BLaER1 treated with 17β-estradiol and CSF1 and Interleukin-3, amounts not matched to agents 10 nM and 100 nM (cell line): ENCODE measurements around the gene TXNRD2.

Experiments used
- H3K27ac ChIP-seq, 11 experiments: shearing (Covaris generic); formaldehyde crosslinking; 2 replicates each; pipeline ENCODE4 v1.8.1; 2022
- H3K27me3 ChIP-seq, 11 experiments: shearing (Covaris generic); formaldehyde crosslinking; 2 replicates each; pipeline ENCODE4 v1.8.1; 2022
- H3K36me3 ChIP-seq, 11 experiments: shearing (Covaris generic); formaldehyde crosslinking; 2 replicates each; pipeline ENCODE4 v1.8.1; 2022
- H3K4me1 ChIP-seq, 10 experiments: shearing (Covaris generic); formaldehyde crosslinking; 2 replicates each; pipeline ENCODE4 v1.8.1; 2022
- H3K4me2 ChIP-seq, 11 experiments: shearing (Covaris generic); formaldehyde crosslinking; 2 replicates each; pipeline ENCODE4 v1.8.1; 2022
- H3K4me3 ChIP-seq, 10 experiments: shearing (Covaris generic); formaldehyde crosslinking; 2 replicates each; pipeline ENCODE4 v1.8.1; 2022
- H3K9ac ChIP-seq, 11 experiments: shearing (Covaris generic); formaldehyde crosslinking; 2 replicates each; pipeline ENCODE4 v1.8.1; 2022
- H3K9me3 ChIP-seq, 11 experiments: shearing (Covaris generic); formaldehyde crosslinking; replicated peaks in 1 of 11; 2 replicates each; pipeline ENCODE4 v1.8.1; 2022
- H4K20me1 ChIP-seq, 11 experiments: shearing (Covaris generic); formaldehyde crosslinking; 2 replicates each; pipeline ENCODE4 v1.8.1; 2022
- Cebpa-rat ChIP-seq, 11 experiments: shearing (Covaris generic); IDR thresholded peaks; 2 replicates each; pipeline ENCODE4 v1.8.1; 2022

The TXNRD2 gene

DNA sequence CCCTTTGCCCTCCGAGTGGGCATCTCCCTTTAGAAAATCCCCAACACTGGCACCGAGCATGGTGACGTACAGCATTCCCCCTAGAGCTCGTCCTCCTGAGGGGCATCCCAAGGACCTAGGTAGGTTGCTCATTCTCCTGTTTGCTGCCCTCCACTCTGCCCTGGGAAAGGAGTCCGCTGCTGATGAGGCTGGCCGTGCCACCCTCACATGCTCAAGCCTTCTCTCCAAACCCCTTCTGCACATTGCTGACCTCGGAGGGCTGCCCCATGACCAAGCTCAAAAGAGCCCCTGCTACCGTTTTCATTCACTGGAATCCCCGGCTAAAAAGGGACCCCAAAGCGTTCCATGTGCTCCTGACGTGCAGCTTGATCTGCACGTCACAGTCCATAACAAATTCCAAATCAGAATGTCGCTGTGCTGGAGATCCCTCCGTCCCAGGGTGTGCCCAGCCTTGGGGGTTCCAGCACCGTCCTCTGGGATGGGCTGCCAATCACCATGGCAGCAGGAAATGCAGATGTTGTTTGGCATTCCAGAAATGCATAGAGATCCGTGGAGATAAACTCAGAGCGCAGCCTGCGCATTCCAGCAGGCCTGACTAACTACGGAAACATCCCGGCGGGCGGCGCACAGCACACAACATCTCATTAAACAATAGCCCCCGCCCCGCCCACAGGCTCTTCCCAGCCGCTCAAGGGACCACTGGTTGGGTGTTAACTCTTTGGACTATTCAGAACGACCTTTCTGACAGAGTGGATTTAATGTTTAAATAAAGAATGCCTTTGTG, 60.6 kb downstream of the TXNRD2 start:
- Histone ChIP-seq H3K27ac (no peak overlapping the region), H3K36me3 (peaks cover 0 to 16% (median 0%) of the 10 kb centered on the region in 11 experiments; a peak in 5 of 22 replicates), H3K4me1 (peaks cover 37 to 68% (median 55%) of the 10 kb centered on the region in 10 experiments), H3K4me2 (peak overlapping the region in 7 of 11 experiments; percentile 25 to 64 (median 54); a peak in 7 of 22 replicates), H3K9ac (no peak overlapping the region), H4K20me1 (peaks cover 0 to 12% (median 0%) of the 10 kb centered on the region in 11 experiments; a peak in 1 of 22 replicates), H3K27me3 (no peaks in the 10 kb centered on the region), H3K9me3 (no peaks in the 10 kb centered on the region), H3K4me3 (no peak overlapping the region)
- no peak for TF ChIP-seq Cebpa-rat (IDR thresholded peaks at IDR 0.05)

DNA sequence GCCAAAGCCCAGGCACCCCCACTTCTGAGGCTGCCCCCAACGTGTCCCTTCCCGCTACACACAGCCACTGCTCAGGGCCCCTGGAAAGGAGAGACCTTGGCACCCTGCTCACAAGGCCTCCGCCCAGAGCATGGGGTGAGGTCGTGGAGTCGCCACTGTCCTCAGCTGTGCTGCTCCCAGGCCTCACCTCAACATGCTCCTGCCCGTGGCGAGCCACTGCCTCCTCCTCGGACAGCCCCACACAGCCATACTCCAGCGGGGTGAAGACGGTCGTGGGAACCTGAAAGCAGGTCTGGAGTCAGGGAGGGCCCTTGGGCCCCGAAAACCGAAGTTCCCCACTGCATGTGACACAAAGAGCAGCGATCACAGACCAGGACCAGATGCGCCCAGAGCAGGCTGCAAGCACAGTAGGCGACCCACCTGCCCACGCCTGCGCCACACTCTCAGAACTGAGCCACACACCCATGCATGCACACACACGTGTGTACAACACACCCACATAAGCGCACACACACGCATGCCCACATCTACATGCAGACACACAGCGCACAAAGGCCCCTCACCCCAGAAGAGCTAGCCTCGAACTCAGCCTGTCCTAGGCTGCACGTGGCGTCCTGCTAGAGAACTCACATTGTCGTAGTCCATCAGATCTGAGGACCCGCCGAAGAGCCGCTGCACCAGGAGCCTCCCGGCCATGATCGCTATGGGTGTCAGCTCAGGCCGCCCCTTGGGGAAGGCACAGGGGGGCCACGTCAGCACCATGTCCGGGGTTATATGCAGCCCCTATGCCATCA, 61.4 kb downstream of the TXNRD2 start:
- peak overlapping the region in 1 of 11 experiments; percentile 12; a peak in 2 of 22 replicates for H3K27ac ChIP-seq
- H3K36me3 ChIP-seq, result peaks cover 0 to 16% (median 0%) of the 10 kb centered on the region in 11 experiments; a peak in 5 of 22 replicates
- no peak for TF ChIP-seq Cebpa-rat (IDR thresholded peaks at IDR 0.05)
- peaks cover 31 to 68% (median 55%) of the 10 kb centered on the region in 10 experiments for H3K4me1 ChIP-seq
- H3K27me3 ChIP-seq, result no peaks in the 10 kb centered on the region
- peaks cover 0 to 17% (median 0%) of the 10 kb centered on the region in 11 experiments; a peak in 1 of 22 replicates for H4K20me1 ChIP-seq
- H3K4me2 ChIP-seq, result no peak overlapping the region
- H3K9me3 ChIP-seq, result no peaks in the 10 kb centered on the region
- H3K9ac ChIP-seq, result peak overlapping the region in 1 of 11 experiments; percentile 22; a peak in 1 of 22 replicates
- H3K4me3 ChIP-seq, result no peak overlapping the region

DNA sequence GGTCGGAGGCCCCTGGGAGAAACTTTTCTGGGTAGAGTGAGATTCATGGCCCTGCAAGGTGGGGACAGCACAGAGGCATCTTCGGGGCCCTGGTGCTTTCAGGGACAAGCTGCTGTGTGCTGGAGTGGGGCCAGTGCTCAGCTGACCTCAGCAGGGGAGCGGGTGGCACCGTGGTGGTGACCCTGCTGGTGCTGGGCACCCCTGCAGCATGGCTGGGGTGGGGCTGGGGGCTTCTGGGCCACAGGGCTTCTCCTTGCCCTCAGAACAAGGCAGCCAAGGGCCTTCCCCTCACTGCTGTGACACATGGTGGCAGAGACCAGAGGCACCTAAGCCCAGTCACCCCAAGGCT, 62.0 kb downstream of the TXNRD2 start:
- Histone ChIP-seq H3K36me3 (peaks cover 0 to 16% (median 0%) of the 10 kb centered on the region in 11 experiments; a peak in 5 of 22 replicates), H3K9me3 (no peaks in the 10 kb centered on the region), H3K4me2 (no peak overlapping the region), H3K4me3 (no peak overlapping the region), H4K20me1 (peaks cover 0 to 22% (median 0%) of the 10 kb centered on the region in 11 experiments; a peak in 2 of 22 replicates), H3K27ac (peak overlapping the region in 1 of 11 experiments; percentile 12; a peak in 2 of 22 replicates), H3K4me1 (peaks cover 31 to 68% (median 55%) of the 10 kb centered on the region in 10 experiments), H3K9ac (peak overlapping the region in 2 of 11 experiments; percentile 5 to 22; a peak in 1 of 22 replicates), H3K27me3 (no peaks in the 10 kb centered on the region)
- no peak for TF ChIP-seq Cebpa-rat (IDR thresholded peaks at IDR 0.05)

DNA sequence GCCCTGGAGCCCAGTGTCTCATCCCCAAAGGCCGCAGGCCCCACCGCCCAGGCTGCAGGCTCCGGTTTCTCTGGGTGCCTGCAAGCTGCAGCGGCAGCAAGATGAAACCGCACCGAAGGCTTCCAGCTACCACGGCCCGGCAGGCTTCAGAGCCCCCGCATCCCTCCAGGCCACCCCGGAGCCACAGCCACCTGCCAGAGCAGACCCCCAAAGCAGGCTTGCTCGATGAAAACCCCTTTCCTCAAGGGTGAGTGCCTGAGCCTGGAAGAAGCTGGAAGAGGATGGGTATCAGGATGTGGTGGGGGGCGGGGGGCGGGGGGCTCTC, 62.4 kb downstream of the TXNRD2 start:
- Histone ChIP-seq H3K4me2 (no peak overlapping the region), H3K27ac (no peak overlapping the region), H3K9ac (no peak overlapping the region), H4K20me1 (peaks cover 0 to 27% (median 0%) of the 10 kb centered on the region in 11 experiments; a peak in 3 of 22 replicates), H3K4me3 (no peak overlapping the region), H3K36me3 (peaks cover 0 to 16% (median 0%) of the 10 kb centered on the region in 11 experiments; a peak in 5 of 22 replicates), H3K9me3 (no peaks in the 10 kb centered on the region), H3K27me3 (no peaks in the 10 kb centered on the region), H3K4me1 (peaks cover 31 to 68% (median 55%) of the 10 kb centered on the region in 10 experiments)
- no peak for TF ChIP-seq Cebpa-rat (IDR thresholded peaks at IDR 0.05)

DNA sequence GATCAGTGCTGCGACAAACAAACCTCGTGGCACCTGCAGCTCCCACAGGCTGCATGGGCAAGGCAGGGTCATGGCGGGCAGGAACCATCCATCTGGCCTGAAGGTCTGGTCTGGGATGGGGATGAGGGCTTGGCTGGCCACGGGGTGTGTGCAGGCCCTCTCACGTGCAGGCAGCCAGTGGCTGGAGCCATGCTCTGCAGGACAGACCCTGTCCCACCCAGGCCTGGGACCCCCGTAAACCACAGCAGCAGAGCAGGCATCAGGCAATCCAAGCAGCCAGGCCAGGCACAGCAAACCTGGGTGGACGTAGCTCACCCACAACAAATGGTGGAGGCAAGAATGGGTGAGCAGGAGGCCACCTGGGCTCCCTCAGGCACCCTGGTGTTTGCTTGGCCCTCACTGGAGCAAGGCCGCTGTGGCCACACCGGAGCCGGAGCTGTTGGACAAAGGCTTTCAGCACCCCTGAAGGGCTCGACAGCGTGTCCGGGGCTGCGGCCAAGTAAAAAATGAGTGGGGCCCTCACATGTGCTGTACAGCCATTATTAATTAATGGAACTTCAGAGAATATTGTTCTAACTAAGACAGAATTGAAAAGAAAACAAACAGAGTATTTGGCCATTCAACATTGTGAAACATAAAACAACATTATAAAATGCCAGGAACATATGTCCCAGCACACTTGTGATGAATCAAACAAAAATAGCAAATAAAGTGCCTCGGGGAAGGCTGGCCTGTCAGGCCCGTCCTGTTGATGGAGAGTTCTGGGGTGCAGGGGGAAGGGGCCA, 63.0 kb downstream of the TXNRD2 start:
- Histone ChIP-seq H3K4me1 (peaks cover 31 to 68% (median 55%) of the 10 kb centered on the region in 10 experiments), H3K9ac (no peak overlapping the region; a peak in 1 of 22 replicates), H3K4me2 (no peak overlapping the region), H3K36me3 (peaks cover 0 to 16% (median 0%) of the 10 kb centered on the region in 11 experiments; a peak in 5 of 22 replicates), H3K27ac (no peak overlapping the region), H3K27me3 (no peaks in the 10 kb centered on the region), H4K20me1 (peaks cover 0 to 28% (median 0%) of the 10 kb centered on the region in 11 experiments; a peak in 4 of 22 replicates), H3K4me3 (no peak overlapping the region), H3K9me3 (no peaks in the 10 kb centered on the region)
- TF ChIP-seq Cebpa-rat (IDR thresholded peaks at IDR 0.05), result no peak

DNA sequence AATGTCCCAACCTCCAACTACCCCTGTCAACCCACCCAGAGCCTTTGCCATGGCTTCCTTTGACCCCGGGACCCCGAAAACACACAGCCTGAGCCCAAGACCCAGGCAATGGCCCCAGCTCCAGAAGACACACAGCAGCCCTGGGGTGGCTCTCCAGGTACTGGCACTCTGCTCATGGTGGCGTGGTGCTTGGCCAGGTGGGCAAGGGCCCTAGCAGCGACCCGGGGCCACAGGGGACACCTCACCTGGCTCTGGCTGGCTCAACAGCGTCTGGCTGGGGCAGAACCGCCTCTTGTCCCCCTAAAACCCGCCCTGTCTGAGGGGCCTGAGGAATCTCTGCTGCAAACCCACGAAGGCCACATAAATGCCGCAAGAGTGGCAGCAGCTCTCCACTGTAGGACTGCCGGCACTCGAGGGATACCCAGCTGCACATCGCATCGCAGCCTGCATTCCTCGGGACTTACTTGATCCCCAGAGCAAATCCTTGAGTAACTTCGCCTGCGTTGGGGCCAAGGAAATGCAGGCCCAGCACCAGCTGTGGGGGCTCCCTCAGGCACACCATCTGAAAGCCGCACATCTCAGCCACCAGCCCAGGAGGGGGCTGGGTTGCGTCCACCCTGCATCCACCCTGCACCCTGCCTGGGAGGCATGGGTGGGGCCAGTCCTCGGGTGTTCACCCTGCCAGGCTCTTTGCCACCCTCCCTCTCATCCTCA, 63.8 kb downstream of the TXNRD2 start:
- no peaks in the 10 kb centered on the region for H3K9me3 ChIP-seq
- H3K9ac ChIP-seq, result peak overlapping the region in 3 of 11 experiments; percentile 18 to 34 (median 22); a peak in 4 of 22 replicates
- no peak for TF ChIP-seq Cebpa-rat (IDR thresholded peaks at IDR 0.05)
- peaks cover 0 to 28% (median 0%) of the 10 kb centered on the region in 11 experiments; a peak in 4 of 22 replicates for H4K20me1 ChIP-seq
- peaks cover 28 to 70% (median 63%) of the 10 kb centered on the region in 10 experiments for H3K4me1 ChIP-seq
- H3K4me2 ChIP-seq, result 0 out of 22 replicates have a peak overlapping the region, but pooled peaks of 2 of the 11 experiments have one; percentile 63 to 76
- peaks cover 0 to 11% (median 0%) of the 10 kb centered on the region in 11 experiments; a peak in 5 of 22 replicates for H3K36me3 ChIP-seq
- H3K27me3 ChIP-seq, result no peaks in the 10 kb centered on the region
- 0 out of 22 replicates have a peak overlapping the region, but pooled peaks of 1 of the 11 experiments have one; percentile 15 for H3K27ac ChIP-seq
- H3K4me3 ChIP-seq, result no peak overlapping the region

DNA sequence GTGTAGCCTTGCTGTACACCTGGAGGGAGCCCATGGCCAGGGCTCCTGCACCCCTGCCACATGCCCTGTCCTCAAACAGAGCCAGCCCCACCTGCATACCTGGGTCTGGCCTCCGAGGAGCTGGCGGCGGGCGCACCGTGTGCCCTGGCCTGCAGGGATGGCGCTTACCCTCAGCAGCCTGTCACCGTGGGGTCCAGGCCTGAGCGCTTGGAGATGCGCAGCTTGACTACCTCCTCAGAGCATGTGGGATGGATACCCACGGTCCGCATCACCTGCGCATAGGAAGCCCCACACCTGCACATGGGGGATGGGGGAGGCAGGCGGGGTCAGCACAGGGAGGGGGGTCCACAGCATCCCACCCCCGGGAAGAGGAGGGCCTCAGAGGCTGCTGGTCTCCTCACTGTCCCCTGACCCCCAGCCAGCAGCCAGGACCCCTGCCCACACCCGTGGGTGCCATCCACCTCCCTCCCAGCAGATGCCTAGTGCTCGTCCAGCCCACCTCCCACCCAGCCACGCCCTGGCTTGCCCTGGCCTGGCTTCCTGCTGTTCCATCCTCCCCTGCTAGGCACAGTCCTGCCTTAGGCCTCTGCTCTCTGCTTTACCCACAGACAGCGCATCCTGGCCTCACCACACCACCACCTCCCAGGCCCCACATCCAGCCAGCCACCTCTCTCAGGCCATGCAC, 64.5 kb downstream of the TXNRD2 start:
- Histone ChIP-seq H3K27me3 (no peaks in the 10 kb centered on the region), H3K4me2 (peak overlapping the region in 8 of 11 experiments; percentile 63 to 80 (median 76); a peak in 15 of 22 replicates), H3K4me1 (peaks cover 21 to 68% (median 60%) of the 10 kb centered on the region in 10 experiments), H3K4me3 (no peak overlapping the region), H4K20me1 (peaks cover 0 to 28% (median 0%) of the 10 kb centered on the region in 11 experiments; a peak in 4 of 22 replicates), H3K9me3 (no peaks in the 10 kb centered on the region), H3K27ac (peak overlapping the region in 2 of 11 experiments; percentile 52 to 67; a peak in 3 of 22 replicates), H3K9ac (peak overlapping the region in 8 of 11 experiments; percentile 15 to 53 (median 34); a peak in 6 of 22 replicates), H3K36me3 (peaks cover 0 to 10% (median 0%) of the 10 kb centered on the region in 11 experiments; a peak in 3 of 22 replicates)
- no peak for TF ChIP-seq Cebpa-rat (IDR thresholded peaks at IDR 0.05)
